ENCODE results near the gene ACACB.

The ACACB gene

GRCh38 chr12:109258607-109259544 lies 142.5 kb downstream of the ACACB start:
- no peak for DNase-seq

GRCh38 chr12:109259545-109259895 lies 143.1 kb downstream of the ACACB start:
- DNase-seq: no peak

DNA sequence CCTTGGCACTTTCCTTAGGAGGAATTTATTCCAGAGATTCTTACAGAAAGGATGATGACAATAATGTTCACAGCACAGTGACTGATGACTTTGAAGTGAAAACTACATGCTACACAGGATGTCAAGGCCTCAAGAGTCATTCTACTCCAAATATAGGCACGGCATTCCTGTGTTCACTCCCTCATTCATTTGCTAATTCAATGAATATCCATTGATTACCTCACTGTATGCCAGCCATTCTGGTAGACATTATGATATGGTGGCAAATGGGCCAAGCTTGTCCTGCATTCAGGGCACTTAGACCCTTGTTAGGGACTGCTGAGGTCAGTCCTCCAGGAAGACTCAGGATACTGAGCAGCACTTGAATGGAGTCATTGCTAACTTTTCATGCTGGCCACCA lies 144.7 kb downstream of the ACACB start:
- DNase-seq: no peak

GRCh38 chr12:109261939-109262338 lies 145.6 kb downstream of the ACACB start:
- no peak for DNase-seq

GRCh38 chr12:109263439-109263838 lies 147.1 kb downstream of the ACACB start:
- DNase-seq: no peak

GRCh38 chr12:109264095-109264942 lies 147.9 kb downstream of the ACACB start:
- DNase-seq: peak; percentile 33

DNA sequence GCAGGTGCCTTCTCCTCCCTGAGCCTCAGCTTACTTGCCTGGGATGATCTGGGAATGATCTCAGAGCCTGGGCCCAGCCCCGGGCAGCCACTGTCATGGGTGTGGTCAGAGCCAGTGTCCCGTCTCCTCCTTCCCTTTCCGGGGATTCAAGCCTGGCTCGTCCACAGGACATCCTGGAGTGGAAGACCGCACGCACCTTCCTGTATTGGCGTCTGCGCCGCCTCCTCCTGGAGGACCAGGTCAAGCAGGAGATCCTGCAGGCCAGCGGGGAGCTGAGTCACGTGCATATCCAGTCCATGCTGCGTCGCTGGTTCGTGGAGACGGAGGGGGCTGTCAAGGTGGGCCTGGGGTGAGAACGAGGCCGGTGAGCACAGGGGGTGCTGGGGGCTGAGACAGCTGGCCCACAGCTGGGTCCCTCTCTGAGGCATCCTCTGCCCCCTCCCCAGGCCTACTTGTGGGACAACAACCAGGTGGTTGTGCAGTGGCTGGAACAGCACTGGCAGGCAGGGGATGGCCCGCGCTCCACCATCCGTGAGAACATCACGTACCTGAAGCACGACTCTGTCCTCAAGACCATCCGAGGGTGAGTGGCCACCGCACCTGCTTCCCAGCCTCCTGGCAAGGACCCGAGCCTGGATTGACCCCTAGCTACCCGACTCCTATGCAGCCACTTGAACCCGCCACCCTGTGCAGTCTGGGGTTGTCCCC lies 148.7 kb downstream of the ACACB start:
- no peak for DNase-seq

GRCh38 chr12:109266106-109266879 lies 149.9 kb downstream of the ACACB start:
- DNase-seq: no peak

GRCh38 chr12:109267361-109267760 lies 151.0 kb downstream of the ACACB start:
- no peak for DNase-seq

DNA sequence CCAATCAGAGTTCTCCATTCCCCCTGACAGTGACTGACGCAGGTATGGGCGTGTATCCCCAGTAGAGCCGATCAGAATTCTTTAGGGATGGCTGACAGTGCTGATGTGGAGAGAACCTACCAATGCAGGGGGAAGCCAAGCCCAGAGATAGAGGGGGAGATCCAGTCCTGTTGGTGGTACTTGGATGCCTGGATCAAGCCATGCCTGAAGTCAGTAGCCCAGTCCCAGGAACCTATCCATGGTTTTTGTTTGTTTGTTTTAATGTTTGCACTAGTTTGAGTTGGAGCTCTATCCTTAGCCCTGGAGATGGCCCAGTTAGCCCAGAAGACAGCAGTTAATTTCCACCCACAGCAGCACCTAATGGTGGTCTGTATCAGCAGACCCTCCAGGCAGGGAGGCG lies 152.5 kb downstream of the ACACB start:
- no peak for DNase-seq

GRCh38 chr12:109269428-109269827 lies 153.0 kb downstream of the ACACB start:
- no peak for DNase-seq

DNA sequence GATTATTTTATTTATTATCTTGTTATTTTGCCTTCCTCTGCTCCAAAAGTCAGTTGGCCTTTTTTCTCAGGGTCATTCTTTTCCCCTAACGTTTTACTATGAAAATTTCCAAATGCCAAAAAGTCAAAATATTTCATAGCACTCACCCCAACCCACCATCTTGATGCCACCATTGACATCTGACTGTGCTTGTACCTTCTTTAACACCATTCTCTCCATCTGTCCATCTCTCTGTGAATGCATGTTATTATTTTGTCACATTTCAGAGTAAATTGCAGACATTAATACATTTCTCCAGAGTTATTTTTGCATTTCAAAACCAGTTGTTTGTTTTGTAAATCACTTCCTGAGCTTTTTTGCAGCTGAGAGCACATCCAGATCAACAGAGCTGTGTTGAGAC lies 154.1 kb downstream of the ACACB start:
- no peak for DNase-seq

- no peak for DNase-seq
Observed at GRCh38 chr12:109271418-109271817, 155.0 kb downstream of the ACACB start.

DNA sequence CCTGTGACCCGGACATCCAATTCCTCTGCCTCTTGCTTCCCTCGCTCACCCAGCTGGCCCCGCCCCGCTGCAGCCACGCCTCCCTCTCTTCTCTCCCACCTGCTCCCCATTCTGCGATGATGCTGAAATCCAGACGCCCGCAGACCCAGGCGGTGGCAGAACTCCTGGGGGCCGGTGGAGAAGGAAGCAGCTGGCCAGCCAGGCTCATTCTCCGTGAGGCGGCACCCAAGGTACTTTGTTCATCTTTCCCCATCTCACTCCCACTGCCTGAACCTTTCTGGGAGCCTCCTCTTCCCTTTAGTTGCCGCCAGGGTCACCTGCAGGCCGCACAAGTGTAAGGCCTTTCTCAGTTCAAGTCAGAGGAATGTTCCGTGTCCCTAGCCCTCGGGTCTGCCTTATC lies 157.0 kb downstream of the ACACB start:
- no peak for DNase-seq

DNA sequence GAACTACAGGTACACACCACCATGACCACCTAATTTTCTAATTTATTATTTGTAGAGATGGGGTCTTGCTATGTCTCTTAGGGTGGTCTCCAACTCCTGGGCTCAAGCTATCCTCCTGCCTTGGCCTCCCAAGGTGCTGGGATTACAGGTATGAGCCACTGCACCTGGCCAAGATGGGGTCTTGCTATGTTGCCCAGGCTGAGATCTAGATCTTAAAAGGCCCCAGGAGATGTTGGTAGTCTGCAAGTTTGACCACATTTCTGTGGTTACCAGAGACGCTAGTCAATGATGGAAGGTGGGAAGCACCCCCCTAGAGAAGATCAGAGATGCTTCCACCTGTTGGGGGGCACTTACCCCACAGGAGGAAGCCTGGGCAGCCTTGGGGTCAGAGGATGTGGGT lies 158.0 kb downstream of the ACACB start:
- no peak for DNase-seq

- no peak for DNase-seq
Observed at GRCh38 chr12:109275173-109275572, 158.8 kb downstream of the ACACB start.

DNA sequence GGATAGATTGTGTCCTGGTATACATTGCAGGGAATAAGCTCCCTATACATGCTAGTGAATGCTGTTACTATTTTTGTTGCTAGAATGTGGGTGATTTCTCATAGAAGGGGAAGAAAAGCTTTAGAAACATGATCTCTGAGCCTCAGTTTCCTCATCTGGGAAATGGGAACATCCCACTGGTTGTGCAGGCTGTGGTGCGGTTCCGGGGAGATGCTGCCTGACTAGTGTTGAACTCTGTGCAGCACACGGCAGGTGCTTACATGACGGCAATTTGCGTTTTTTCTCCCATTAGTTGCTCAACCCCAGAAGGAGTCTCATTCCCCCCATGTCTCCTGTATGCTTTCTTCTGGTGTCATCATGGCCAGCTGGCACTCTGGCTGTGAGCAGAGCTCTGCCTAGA lies 159.8 kb downstream of the ACACB start:
- no peak for DNase-seq

DNA sequence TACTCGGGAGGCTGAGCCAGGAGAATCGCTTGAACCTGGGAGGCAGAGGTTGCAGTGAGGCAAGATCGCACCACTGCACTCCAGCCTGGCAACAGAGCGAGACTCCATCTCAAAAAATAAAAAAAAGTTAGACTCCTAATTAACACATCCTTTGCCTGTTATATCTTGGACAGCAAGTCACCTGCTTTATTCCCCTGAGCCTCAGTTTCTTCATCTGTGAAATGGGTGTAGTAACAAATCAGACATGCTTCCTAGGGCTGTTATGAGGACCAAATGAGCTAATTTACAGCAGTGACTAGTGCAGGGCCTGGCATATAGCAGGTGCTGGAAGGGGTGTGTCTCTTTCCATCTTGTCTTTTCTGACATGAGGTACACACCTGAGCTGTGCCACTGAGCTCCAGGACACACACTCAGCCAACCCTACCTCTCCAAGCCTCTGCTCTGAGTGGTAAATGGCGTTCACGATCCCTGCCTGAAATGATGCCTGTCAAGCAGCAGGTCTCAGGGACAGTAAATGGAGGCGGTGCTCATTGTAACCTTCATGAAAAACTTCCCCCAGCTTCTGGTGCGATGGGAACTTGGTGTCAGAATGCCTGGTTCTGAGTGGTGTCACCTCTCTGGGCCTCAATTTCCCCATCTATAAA lies 161.0 kb downstream of the ACACB start:
- no peak for DNase-seq

- DNase-seq: peak; percentile 10
Observed at GRCh38 chr12:109277899-109278762, 161.7 kb downstream of the ACACB start.

DNA sequence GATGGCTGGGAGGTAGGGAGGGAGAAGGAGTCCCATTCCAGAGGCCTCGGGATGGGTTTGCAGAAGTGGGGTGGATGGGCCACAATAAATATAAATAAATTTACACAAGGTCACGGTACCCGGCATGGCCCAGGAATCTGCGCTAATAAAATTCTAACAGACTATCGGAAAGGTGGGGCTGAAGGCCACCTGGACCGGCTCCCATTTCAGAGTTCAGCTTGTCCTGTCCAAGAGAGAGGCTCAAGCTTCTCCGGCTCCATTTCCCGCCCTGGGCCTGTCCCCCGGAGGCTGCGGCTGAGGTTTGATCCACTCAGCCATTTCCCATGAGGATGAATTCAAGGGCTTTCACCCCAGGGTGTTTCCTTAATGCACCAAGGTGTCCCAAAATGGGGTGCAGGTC lies 162.5 kb downstream of the ACACB start:
- DNase-seq: no peak

GRCh38 chr12:109279525-109279924 lies 163.1 kb downstream of the ACACB start:
- no peak for DNase-seq
